LNCAP (cell line): ENCODE measurements around the gene EPS8L2.

Experiments used
- TF ChIP-seq, protein P1 (sequence below): fragments of 450-650 bp; IDR thresholded peaks from 2 replicates; pipeline ENCODE4 v1.5.1; 2017; ENCODE audit warnings: mild to moderate bottlenecking

EPS8L2 gene

DNA sequence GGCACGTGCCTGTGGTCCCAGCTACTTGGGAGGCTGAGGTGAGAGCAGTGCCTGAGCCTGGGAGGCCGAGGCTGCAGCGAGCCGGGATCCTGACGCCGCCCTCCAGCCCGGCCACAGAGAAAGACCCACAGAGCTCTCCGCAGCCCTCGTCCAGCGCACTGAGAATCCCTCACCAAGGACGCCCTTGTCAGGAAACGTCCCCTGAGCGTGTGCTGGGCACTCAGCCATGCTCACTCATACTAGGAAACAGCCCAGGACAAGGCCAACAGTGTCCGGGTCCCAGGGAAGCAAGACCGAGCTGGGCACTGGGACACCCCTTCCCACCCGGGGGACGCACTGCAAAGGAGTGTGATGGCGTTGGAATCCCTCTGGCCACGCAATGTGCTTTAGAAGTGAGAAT lies 25.6 kb upstream of the EPS8L2 start:
- TF ChIP-seq, protein P1, sequence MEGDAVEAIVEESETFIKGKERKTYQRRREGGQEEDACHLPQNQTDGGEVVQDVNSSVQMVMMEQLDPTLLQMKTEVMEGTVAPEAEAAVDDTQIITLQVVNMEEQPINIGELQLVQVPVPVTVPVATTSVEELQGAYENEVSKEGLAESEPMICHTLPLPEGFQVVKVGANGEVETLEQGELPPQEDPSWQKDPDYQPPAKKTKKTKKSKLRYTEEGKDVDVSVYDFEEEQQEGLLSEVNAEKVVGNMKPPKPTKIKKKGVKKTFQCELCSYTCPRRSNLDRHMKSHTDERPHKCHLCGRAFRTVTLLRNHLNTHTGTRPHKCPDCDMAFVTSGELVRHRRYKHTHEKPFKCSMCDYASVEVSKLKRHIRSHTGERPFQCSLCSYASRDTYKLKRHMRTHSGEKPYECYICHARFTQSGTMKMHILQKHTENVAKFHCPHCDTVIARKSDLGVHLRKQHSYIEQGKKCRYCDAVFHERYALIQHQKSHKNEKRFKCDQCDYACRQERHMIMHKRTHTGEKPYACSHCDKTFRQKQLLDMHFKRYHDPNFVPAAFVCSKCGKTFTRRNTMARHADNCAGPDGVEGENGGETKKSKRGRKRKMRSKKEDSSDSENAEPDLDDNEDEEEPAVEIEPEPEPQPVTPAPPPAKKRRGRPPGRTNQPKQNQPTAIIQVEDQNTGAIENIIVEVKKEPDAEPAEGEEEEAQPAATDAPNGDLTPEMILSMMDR = no peak

DNA sequence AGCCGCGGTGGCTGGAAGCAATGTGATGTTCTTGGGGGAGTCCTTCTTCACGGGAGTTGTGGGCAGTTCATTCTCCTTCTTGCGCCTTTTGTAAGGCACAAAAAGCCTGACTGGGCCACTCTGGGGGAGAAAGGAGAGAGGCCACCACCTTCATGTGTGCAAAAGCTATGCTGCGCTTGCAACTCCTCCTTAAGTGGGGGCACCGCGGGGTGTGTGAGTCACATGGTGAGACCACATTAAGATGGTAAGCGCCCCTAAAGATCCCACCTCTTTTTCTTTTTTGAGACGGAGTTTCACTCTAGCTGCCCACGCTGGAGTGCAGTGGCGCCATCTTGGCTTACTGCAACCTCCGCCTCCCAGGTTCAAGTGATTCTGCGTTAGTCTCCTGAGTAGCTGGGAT lies 25.1 kb upstream of the EPS8L2 start:
- TF ChIP-seq, protein P1 = no peak

DNA sequence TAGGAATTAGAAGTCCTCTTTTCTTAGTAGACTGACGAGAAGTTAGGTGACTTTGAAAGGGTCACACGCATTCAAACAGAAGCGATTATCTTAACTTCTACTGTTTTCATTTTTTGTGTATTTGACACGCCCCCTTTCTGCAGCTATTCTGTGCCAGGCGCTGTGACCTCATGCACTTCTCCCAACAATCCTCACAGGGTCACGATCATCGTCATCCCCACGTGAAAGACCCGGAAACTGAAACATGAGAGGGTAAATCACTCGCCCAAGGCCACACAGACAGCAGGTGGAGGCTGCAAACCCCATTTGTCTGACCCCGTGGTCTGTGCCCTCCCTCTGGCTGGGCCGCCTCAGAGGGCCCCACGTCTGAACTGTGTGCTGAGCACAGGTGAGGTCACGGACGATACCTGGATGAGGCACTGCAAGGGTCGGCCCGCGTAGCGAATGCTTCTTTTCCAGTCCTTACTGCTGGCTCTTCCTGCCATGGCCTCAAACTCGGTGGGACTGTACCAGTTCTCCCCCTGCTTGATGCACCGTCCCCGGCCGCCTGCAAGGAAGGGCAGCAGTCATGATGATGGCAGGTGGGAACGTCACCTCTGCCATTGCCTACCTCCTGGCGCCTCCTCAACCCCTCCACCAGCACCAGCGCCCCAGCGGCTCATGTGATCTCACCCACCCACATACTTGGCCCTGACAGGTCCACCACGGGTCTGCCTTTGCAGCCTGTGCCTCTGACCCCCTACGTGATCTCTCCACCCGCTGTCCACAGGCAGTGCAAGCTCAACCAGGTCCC lies 19.4 kb upstream of the EPS8L2 start:
- TF ChIP-seq, protein P1 = no peak

DNA sequence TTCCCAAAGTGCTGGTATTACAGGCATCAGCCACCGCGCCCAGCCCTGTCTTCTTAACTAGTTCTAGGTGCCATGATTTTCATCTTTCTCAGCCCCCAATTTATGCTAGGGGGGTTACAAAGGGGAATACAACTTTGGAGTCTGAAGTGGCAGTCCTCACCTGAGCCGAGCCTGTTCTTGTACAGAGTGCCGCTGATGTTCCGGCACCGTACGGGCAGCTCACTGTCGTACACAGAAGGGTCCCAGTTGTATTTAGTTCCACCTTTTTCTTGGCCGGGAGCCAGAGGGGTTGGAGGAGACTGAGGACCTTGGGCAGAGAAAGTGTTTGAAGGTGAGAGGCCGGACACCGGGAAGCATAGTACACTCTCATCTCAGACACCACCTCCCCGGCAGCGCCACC lies 18.3 kb upstream of the EPS8L2 start:
- TF ChIP-seq, protein P1 = no peak

DNA sequence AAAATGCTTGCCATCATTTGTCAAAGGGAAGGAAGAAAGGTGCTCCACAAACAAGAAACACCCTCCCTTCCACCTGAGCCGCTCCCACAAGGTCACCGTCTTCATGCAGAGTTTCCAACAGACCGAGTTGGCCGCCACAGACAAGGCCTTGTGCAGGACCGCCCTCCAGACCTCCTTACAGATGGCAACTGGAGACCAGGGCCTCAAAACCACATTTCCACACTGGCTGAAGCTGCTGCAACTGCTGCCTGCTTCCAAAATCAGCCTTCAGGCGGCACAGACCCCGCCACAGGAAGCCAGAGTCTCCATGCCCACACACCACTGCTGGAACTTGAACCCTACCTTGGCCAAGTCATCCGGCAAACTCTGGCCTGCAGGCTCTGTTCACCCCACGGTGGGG lies 17.4 kb upstream of the EPS8L2 start:
- TF ChIP-seq, protein P1 = no peak

DNA sequence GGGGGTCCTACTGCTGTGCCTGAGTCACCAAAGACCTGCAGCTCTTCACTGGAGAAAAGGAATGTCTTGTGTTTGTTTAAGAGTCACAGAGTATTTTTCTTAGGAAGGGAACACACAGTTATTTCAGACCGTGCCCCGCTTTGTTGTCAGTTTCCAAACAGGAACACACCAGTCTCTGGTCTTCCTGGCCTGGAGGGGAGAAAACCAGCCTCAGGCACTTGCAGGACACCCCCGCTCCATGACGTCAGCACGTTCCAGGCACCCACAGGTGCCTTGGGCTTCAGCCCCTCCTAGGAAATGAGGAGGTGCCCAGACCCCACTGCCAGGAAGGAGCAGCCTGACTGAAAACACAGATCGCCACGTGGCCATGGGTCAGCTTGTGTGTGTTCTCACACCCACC lies 16.4 kb upstream of the EPS8L2 start:
- TF ChIP-seq, protein P1 = no peak

DNA sequence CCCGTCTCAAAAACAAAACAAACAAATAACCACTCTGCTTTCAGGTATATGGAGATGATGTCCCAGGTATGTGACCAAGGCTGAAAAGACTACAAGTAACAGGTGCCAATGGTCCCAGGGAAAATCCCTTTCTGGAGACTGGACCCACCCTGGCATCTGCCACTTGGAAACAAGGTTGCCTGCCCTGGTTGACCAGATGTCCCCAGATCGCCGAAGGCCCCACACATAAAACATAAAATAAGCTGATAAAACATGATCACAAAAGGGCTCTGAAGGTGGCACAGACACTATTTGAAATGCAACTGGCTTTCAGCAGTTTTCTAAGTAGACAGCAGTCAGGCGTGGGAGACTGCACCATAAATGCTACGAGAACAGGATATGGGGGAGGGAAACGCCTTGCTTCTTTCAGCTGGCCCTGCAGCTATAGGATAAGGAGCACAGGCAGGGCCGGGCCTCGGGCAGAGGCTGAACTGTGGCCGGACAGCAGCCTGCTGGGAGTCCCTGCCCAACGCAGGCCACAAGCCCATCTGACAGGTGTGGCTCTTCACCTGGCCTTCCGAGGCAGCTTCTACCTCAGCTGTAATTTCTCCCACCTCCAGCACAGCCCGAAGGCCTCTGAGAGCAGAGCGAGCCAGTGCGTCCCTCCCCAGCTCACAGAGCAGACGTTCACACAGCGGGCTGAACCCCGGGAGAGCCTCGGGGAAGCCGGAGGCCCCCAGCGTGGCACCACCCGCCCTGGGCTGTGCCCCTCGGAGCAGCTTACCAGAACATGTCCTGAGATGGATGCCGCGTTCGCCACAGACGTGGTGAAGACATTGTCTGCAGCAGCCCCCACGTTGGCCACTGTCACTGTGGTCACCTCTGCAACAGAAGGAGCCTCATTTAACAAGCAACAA lies 15.0 kb upstream of the EPS8L2 start:
- TF ChIP-seq, protein P1 = no peak
